ENCODE measurements around the gene TMEM98. TPM values are rescaled to one million over a fixed set of nuclear protein-coding genes. Genes with fewer than 3 reads are reported as not detected.

Gene TMEM98
- total and polyA plus RNA-seq, 2 of the 8 experiments (the other 6 are each of a cell fraction or from before 2014, with no cell fraction given): 86.1 to 232 TPM

DNA sequence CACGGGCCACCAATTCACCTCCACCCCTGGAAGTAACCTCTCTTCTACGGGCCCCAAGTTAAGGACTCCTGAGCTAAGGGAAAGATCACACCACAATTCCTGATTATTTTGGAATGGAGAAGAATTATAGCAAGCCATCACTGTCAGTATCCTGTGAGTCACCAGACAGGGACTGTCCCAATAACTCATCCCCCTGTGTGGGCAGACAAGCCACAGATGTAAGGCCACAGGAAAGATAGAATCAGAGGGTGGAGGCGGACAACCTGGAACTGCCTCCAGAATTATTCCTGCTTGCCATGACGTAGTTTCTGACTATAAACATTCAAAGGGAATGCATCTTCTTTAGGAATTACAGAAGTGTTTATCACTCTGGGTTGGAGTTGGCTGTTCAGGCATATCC, 45.2 kb upstream of the TMEM98 start:
- no peak overlapping the region for H4K8ac ChIP-seq (ENCODE audit: extremely low read depth, insufficient read depth, low read length)
- no peaks in the 10 kb centered on the region; a peak in 1 of 4 replicates for H3K9me3 ChIP-seq (ENCODE audit: insufficient read depth in 2 of 2, low read depth in 1 of 2, low read length in 1 of 2)
- no peak overlapping the region for H2AK5ac ChIP-seq (ENCODE audit: low read depth, low read length)
- H3K14ac ChIP-seq (ENCODE audit: insufficient read length): no peak overlapping the region
- no peaks in the 10 kb centered on the region for H3K23me2 ChIP-seq (ENCODE audit: low read depth, low read length)
- no peak overlapping the region for H3K23ac ChIP-seq (ENCODE audit: insufficient read length)
- H3K4me1 ChIP-seq (replicated peaks in 1 of 4; ENCODE audit: control insufficient read depth in 3 of 4, insufficient read depth in 4 of 4, low read length in 3 of 4): peaks cover 0 to 3% (median 0%) of the 10 kb centered on the region in 4 experiments; a peak in 2 of 7 replicates
- H2BK20ac ChIP-seq (ENCODE audit: low read length): no peak overlapping the region
- no peaks in the 10 kb centered on the region for H3K27me3 ChIP-seq (replicated peaks in 1 of 4; ENCODE audit: control insufficient read depth in 3 of 4, extremely low read depth in 1 of 4, insufficient read depth in 3 of 4, low read length in 3 of 4)
- H3K79me1 ChIP-seq (ENCODE audit: low read depth, low read length): no peaks in the 10 kb centered on the region
- DNase-seq (ENCODE audit: low read depth in 1 of 2, low spot score in 2 of 2) (no peak), FAIRE-seq (no peak)
- H4K91ac ChIP-seq (replicated peaks; ENCODE audit: insufficient read length, low read length): no peak overlapping the region
- no peak overlapping the region for H2BK12ac ChIP-seq (ENCODE audit: low read depth, low read length)
- WGBS, 2 experiments (ENCODE audit: extremely low coverage in 1 of 2, insufficient coverage in 1 of 2, insufficient read length in 1 of 2, insufficient replicate concordance in 2 of 2, low coverage in 1 of 2, low lambda C conversion rate in 2 of 2, missing lambda C conversion rate in 1 of 2): 79% methylated on average over 4 of the region's 4 CpGs; no CpG with 5 or more reads in 1 of the 2 experiments
- H3K4me2 ChIP-seq (ENCODE audit: insufficient read depth in 1 of 2, low read depth in 2 of 2, low read length in 2 of 2): no peak overlapping the region
- no peak overlapping the region for H2BK15ac ChIP-seq (ENCODE audit: low read length)
- POLR2A ChIA-PET (ENCODE audit: partially characterized antibody): interaction anchor here (1.3 kb wide), 1 partner anchor 48 kb away, joined by 3 read pairs; no protein-coding TSS in a partner anchor
- H4K5ac ChIP-seq (ENCODE audit: insufficient read length, low read depth, low read length): no peak overlapping the region
- TF ChIP-seq JUN (IDR thresholded peaks at IDR 0.05; ENCODE audit: low read depth, low read length): no peak
- no peak overlapping the region for H3K18ac ChIP-seq (ENCODE audit: extremely low read depth, low read length)
- H3K4me3 ChIP-seq (ENCODE audit: extremely low read depth in 1 of 4, insufficient read depth in 2 of 4, low read depth in 3 of 4, low read length in 4 of 4): no peak overlapping the region
- H3K9ac ChIP-seq (replicated peaks in 1 of 4; ENCODE audit: extremely low read depth in 1 of 4, low read depth in 3 of 4, low read length in 3 of 4): no peak overlapping the region; a peak in 2 of 7 replicates
- H3K36me3 ChIP-seq (ENCODE audit: control insufficient read depth in 2 of 4, insufficient read depth in 4 of 4, low read length in 3 of 4): no peaks in the 10 kb centered on the region
- H2BK120ac ChIP-seq (replicated peaks; ENCODE audit: low read depth, low read length): no peak overlapping the region
- CTCF ChIA-PET (ENCODE audit: partially characterized antibody): interaction anchor here (1.4 to 1.6 kb wide), 2 partner anchors 53 to 99 kb away, joined by 5 to 7 read pairs; no protein-coding TSS in a partner anchor
- H4K20me1 ChIP-seq (replicated peaks in 1 of 2; ENCODE audit: control insufficient read depth in 1 of 2, insufficient read depth in 2 of 2, low read length in 2 of 2): no peaks in the 10 kb centered on the region
- H2AFZ ChIP-seq (ENCODE audit: low read length): no peak overlapping the region
- no peak overlapping the region for H3K4ac ChIP-seq (replicated peaks; ENCODE audit: insufficient read length, low read depth, low read length)
- H3K79me2 ChIP-seq (ENCODE audit: control insufficient read depth in 1 of 2, insufficient read depth in 2 of 2, low read length in 2 of 2): no peaks in the 10 kb centered on the region
- no peak overlapping the region for H2BK5ac ChIP-seq (ENCODE audit: low read depth, low read length)
- no peak overlapping the region for H3K56ac ChIP-seq (replicated peaks; ENCODE audit: insufficient read length, low read depth, low read length)
- H3K27ac ChIP-seq (ENCODE audit: low read depth, low read length): no peak overlapping the region
